GM12878 (cell line): Measurements from ENCODE around the gene EXD3. TPM values are rescaled to one million over a fixed set of nuclear protein-coding genes. Genes with fewer than 3 reads are reported as not detected.

Experiments
- ATAC-seq: fragments of 200-7000 bp; cut with Tn5 transposase; 3 replicates; pipeline ENCODE4 v1.9.1; 2020; ENCODE audit warnings: mild to moderate bottlenecking, moderate library complexity
- BruUV-seq: library from RNA; stranded (reverse); fragments of 400-500 nt; replicated peaks from 2 replicates; lab custom pipeline; 2021; lab: Mats Ljungman, UMichigan
- CTCF ChIA-PET: fragments of 300-600 bp; sonication (Branson Sonifier 250); formaldehyde crosslinking; extraction: SDS; loops from one replicate; lab custom pipeline; 2021; ENCODE audit warnings: inconsistent platforms; lab: Yijun Ruan, JAX
- POLR2A ChIA-PET: fragments of 350-600 bp; formaldehyde crosslinking; extraction: SDS; loops from one replicate; lab custom pipeline; 2021; ENCODE audit warnings: inconsistent platforms; lab: Charles Lee
- RAD21 ChIA-PET: fragments of 300-600 bp; sonication (Branson Sonifier 250); formaldehyde crosslinking; loops from one replicate; lab custom pipeline; 2023; ENCODE audit warnings: antibody characterized with exemption; ENCODE audit not compliant: unreplicated experiment; lab: Charles Lee
- SMC1A ChIA-PET: fragments of 300-600 bp; sonication (Branson Sonifier 250); formaldehyde crosslinking; loops from one replicate; lab custom pipeline; 2023; ENCODE audit not compliant: unreplicated experiment, uncharacterized antibody; lab: Charles Lee
- DNase-seq: peaks from one replicate; pipeline ENCODE4 v3.0.0-alpha.2; 2011; ENCODE audit warnings: low read depth, low spot score
- FAIRE-seq: peaks from 3 replicates; lab custom pipeline; 2011; peaks lifted over from hg19 to GRCh38; lab: Jason Lieb, UNC
- H2AFZ ChIP-seq: 2 replicates; pipeline ENCODE4 v1.6.0; 2011; ENCODE audit warnings: low read depth, low read length, control low read depth; ENCODE audit not compliant: control insufficient read depth
- H3K27ac ChIP-seq: 2 replicates; pipeline ENCODE4 v1.5.1; 2011; ENCODE audit warnings: control low read depth; ENCODE audit not compliant: control insufficient read depth, insufficient read depth
- H3K27me3 ChIP-seq, 2 experiments: replicated peaks in 1 of 2; 2 replicates each; pipeline versions ENCODE4 v1.6.0 to v1.6.1; 2011; ENCODE audit warnings: low read length in 1 of 2; ENCODE audit not compliant: control insufficient read depth in 2 of 2, insufficient read depth in 2 of 2
- H3K36me3 ChIP-seq, 2 experiments: 2 replicates each; pipeline ENCODE4 v1.5.1; 2011; ENCODE audit warnings: low read length in 1 of 2; ENCODE audit not compliant: control insufficient read depth in 2 of 2, insufficient read depth in 2 of 2
- H3K4me1 ChIP-seq: 2 replicates; pipeline ENCODE4 v1.6.1; 2011; ENCODE audit warnings: mild to moderate bottlenecking, low read length, moderate library complexity, mixed read lengths; ENCODE audit not compliant: control insufficient read depth, insufficient read depth
- H3K4me2 ChIP-seq: 2 replicates; pipeline ENCODE4 v1.6.0; 2011; ENCODE audit warnings: control low read depth; ENCODE audit not compliant: control insufficient read depth, insufficient read depth
- H3K4me3 ChIP-seq: fragments of 200-600 bp; sonication (generic); 2 replicates; pipeline ENCODE4 v1.5.1; 2016
- H3K79me2 ChIP-seq: 2 replicates; pipeline ENCODE4 v1.6.0; 2011; ENCODE audit warnings: low read length; ENCODE audit not compliant: control insufficient read depth, insufficient read depth
- H3K9ac ChIP-seq: 2 replicates; pipeline ENCODE4 v1.8.0; 2011; ENCODE audit warnings: low read length, control low read depth, mixed read lengths; ENCODE audit not compliant: control insufficient read depth, insufficient read depth
- H3K9me3 ChIP-seq: replicated peaks from 3 replicates; pipeline ENCODE4 v1.5.1; 2011; ENCODE audit warnings: mild to moderate bottlenecking, low read length; ENCODE audit not compliant: control insufficient read depth, insufficient read depth
- H4K20me1 ChIP-seq: 2 replicates; pipeline ENCODE4 v1.6.0; 2011; ENCODE audit not compliant: control insufficient read depth, insufficient read depth
- CBX3 ChIP-seq: fragments of 200-600 bp; sonication (generic); IDR thresholded peaks from 2 replicates; pipeline ENCODE4 v1.6.1; 2016; ENCODE audit warnings: low read depth, borderline replicate concordance
- CREM ChIP-seq: IDR thresholded peaks from 2 replicates; pipeline ENCODE4 v1.6.1; 2014; ENCODE audit warnings: antibody characterized with exemption, low read depth
- MLLT1 ChIP-seq: fragments of 450-650 bp; IDR thresholded peaks from 2 replicates; pipeline ENCODE4 v1.6.1; 2016; ENCODE audit warnings: mild to moderate bottlenecking
- ZNF384 ChIP-seq: IDR thresholded peaks from 2 replicates; pipeline ENCODE4 v1.6.1; 2012; ENCODE audit warnings: low read depth, mild to moderate bottlenecking, low read length, improper control_type of control experiment, borderline replicate concordance
- ZSCAN29 ChIP-seq: fragments of 450-650 bp; IDR thresholded peaks from 2 replicates; pipeline ENCODE4 v1.6.1; 2017; ENCODE audit warnings: mild to moderate bottlenecking, moderate library complexity
- WGBS: methylation state at CpG from one replicate; pipeline ENCODE4 v1.1.6; 2016; ENCODE audit warnings: low lambda C conversion rate; ENCODE audit not compliant: insufficient replicate concordance, insufficient coverage; ENCODE audit errors: missing lambda C conversion rate; 5-methylcytosine and 5-hydroxymethylcytosine counted together
- in situ Hi-C: fragments of 300-500 bp; cut with MboI; formaldehyde crosslinking; loops from 9 replicates; pipeline ENCODE4 v1.14.3; 2018; ENCODE audit warnings: mixed read lengths
- intact Hi-C: fragments of 100-400 bp; cut with micrococcal nuclease; formaldehyde crosslinking; loops from one replicate; pipeline ENCODE4 v1.14.2; 2022; ENCODE audit not compliant: unreplicated experiment
- polyA plus RNA-seq, 11 experiments: library from polyadenylated mRNA; depleted of rRNA in 4 of 11; unstranded in 6 of 11; stranded (reverse) in 5 of 11; fragments of >200 nt; fragmentation: Nextera tagmentation in 4 of 11; fragmentation: Illumina TruSeq in 1 of 11; extraction: Ambion mirVana in 4 of 11; extraction: Trizol in 1 of 11; gene quantifications; 1 replicate in 1 of 11; 2 replicates in 10 of 11; pipeline versions ENCODE4 v1.2.1 to v1.2.3, GENCODE V29; 2011 to 2016; ENCODE audit warnings: inconsistent platforms in 2 of 11, missing spikeins in 2 of 11, low read depth in 1 of 11
- total RNA-seq, 4 experiments: library from RNA; depleted of rRNA in 3 of 4; stranded (reverse); fragments of >200 nt in 3 of 4; fragmentation: Illumina TruSeq in 1 of 4; extraction: Trizol in 1 of 4; gene quantifications; 2 replicates each; pipeline versions ENCODE4 v1.2.1 to v1.2.3, GENCODE V29; 2013 to 2021

The EXD3 gene
- total and polyA plus RNA-seq, 10 of the 15 experiments (the other 5 are each of a cell fraction or from before 2014, with no cell fraction given), result 0.21 to 7.1 (median 3.6) TPM

- H3K9ac ChIP-seq, result no peak overlapping the region
- H3K4me2 ChIP-seq, result no peak overlapping the region
- ATAC-seq (no peak), FAIRE-seq (no peak), DNase-seq (no peak)
- ChIA-PET RAD21 (no interaction called here), SMC1A (no interaction called here), POLR2A (interaction anchor here (0.5 kb wide), 1 partner anchor 1304 kb away, joined by 6 read pairs; no protein-coding TSS in a partner anchor), CTCF (no interaction called here)
- TF ChIP-seq CREM, result no peak
- no peak for TF ChIP-seq ZSCAN29
- TF ChIP-seq MLLT1, result no peak
- TF ChIP-seq CBX3, result no peak
- TF ChIP-seq ZNF384, result no peak
- H3K27ac ChIP-seq, result no peak overlapping the region
- no peaks in the 10 kb centered on the region for H3K79me2 ChIP-seq
- H3K36me3 ChIP-seq, result no peaks in the 10 kb centered on the region; a peak in 1 of 4 replicates
- H3K4me3 ChIP-seq, result no peak overlapping the region
- BruUV-seq, result no TSS peak
- no peaks in the 10 kb centered on the region for H3K27me3 ChIP-seq
- in situ Hi-C loops, result no loop called here
- intact Hi-C loops, result no loop called here
- no peaks in the 10 kb centered on the region for H3K4me1 ChIP-seq
- 92% methylated on average over 47 of the region's 47 CpGs for WGBS
- H4K20me1 ChIP-seq, result no peaks in the 10 kb centered on the region
- H3K9me3 ChIP-seq, result no peaks in the 10 kb centered on the region
- no peak overlapping the region for H2AFZ ChIP-seq
Measured at GRCh38 chr9:137388589-137389427, 34.2 kb downstream of the EXD3 start.
